Thyroid gland (tissue), 4 donors: Measurements from ENCODE around the gene EPHA3.

ENCODE experiments used
- POLR2A ChIP-seq, 2 donors: fragments of 450-650 bp; IDR thresholded peaks; one replicate each; pipeline ENCODE4 v1.6.1; 2017; ENCODE audit warnings: antibody characterized with exemption in 2 of 2, mild to moderate bottlenecking in 2 of 2, moderate library complexity in 1 of 2
- TF ChIP-seq, protein P1 (sequence below), 6 experiments: fragments of 200-600 bp in 3 of 6; fragments of 450-650 bp in 3 of 6; sonication (generic) in 3 of 6; IDR thresholded peaks; one replicate each; pipeline ENCODE4 v1.5.1; 2016 to 2019; ENCODE audit warnings: antibody characterized with exemption in 6 of 6, mild to moderate bottlenecking in 2 of 6, inconsistent platforms in 1 of 6, moderate library complexity in 1 of 6

- TF ChIP-seq, protein P1, sequence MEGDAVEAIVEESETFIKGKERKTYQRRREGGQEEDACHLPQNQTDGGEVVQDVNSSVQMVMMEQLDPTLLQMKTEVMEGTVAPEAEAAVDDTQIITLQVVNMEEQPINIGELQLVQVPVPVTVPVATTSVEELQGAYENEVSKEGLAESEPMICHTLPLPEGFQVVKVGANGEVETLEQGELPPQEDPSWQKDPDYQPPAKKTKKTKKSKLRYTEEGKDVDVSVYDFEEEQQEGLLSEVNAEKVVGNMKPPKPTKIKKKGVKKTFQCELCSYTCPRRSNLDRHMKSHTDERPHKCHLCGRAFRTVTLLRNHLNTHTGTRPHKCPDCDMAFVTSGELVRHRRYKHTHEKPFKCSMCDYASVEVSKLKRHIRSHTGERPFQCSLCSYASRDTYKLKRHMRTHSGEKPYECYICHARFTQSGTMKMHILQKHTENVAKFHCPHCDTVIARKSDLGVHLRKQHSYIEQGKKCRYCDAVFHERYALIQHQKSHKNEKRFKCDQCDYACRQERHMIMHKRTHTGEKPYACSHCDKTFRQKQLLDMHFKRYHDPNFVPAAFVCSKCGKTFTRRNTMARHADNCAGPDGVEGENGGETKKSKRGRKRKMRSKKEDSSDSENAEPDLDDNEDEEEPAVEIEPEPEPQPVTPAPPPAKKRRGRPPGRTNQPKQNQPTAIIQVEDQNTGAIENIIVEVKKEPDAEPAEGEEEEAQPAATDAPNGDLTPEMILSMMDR (IDR thresholded peaks at IDR 0.05) = no peak
- no peak for TF ChIP-seq POLR2A (IDR thresholded peaks at IDR 0.05)
Measured at GRCh38 chr3:89504432-89504831, 397.0 kb downstream of the EPHA3 start.
